ENCODE measurements around the gene SDK1.
"Not testable (repeated sequence)": the region's sequence is repeated elsewhere in the genome, so short reads cannot be mapped to it uniquely, and the experiment has no call there.

Gene SDK1

GRCh38 chr7:3538041-3538440 lies 237.0 kb downstream of the SDK1 start:
- no peak for DNase-seq

GRCh38 chr7:3540456-3541220 lies 239.6 kb downstream of the SDK1 start:
- no peak for DNase-seq

GRCh38 chr7:3544202-3544601 lies 243.2 kb downstream of the SDK1 start:
- no peak for DNase-seq

- no peak for DNase-seq
These were observed 247.8 kb downstream of the SDK1 start for GRCh38 chr7:3548815-3549214.

GRCh38 chr7:3549601-3550000 lies 248.5 kb downstream of the SDK1 start:
- no peak for DNase-seq

GRCh38 chr7:3551536-3551935 lies 250.5 kb downstream of the SDK1 start:
- no peak for DNase-seq

- DNase-seq = no peak
These were observed 251.4 kb downstream of the SDK1 start for GRCh38 chr7:3552499-3552898.

- no peak for DNase-seq
These were observed 257.3 kb downstream of the SDK1 start for GRCh38 chr7:3558400-3558799.

- no peak for DNase-seq
These were observed 258.2 kb downstream of the SDK1 start for GRCh38 chr7:3559278-3559677.

- no peak for DNase-seq
These were observed 259.4 kb downstream of the SDK1 start for GRCh38 chr7:3560495-3560894.

- DNase-seq = no peak
These were observed 260.9 kb downstream of the SDK1 start for GRCh38 chr7:3561932-3562331.

- no peak for DNase-seq
These were observed 263.2 kb downstream of the SDK1 start for GRCh38 chr7:3564231-3564630.

- no peak for DNase-seq
These were observed 267.5 kb downstream of the SDK1 start for GRCh38 chr7:3568516-3568915.

GRCh38 chr7:3569643-3570042 lies 268.6 kb downstream of the SDK1 start:
- DNase-seq = no peak

- no peak for DNase-seq
These were observed 272.1 kb downstream of the SDK1 start for GRCh38 chr7:3573151-3573550.

- no peak for DNase-seq
These were observed 273.3 kb downstream of the SDK1 start for GRCh38 chr7:3574386-3574785.

- no peak for DNase-seq
These were observed 274.9 kb downstream of the SDK1 start for GRCh38 chr7:3575753-3576531.

GRCh38 chr7:3578399-3578798 lies 277.3 kb downstream of the SDK1 start:
- DNase-seq = no peak

- no peak for DNase-seq
These were observed 278.7 kb downstream of the SDK1 start for GRCh38 chr7:3579638-3580219.

- DNase-seq = not testable (repeated sequence)
These were observed 281.1 kb downstream of the SDK1 start for GRCh38 chr7:3582145-3582544.

- DNase-seq = no peak
These were observed 284.8 kb downstream of the SDK1 start for GRCh38 chr7:3585826-3586225.

GRCh38 chr7:3588341-3588740 lies 287.3 kb downstream of the SDK1 start:
- no peak for DNase-seq

GRCh38 chr7:3589752-3590151 lies 288.7 kb downstream of the SDK1 start:
- DNase-seq = no peak

- no peak for DNase-seq
These were observed 290.2 kb downstream of the SDK1 start for GRCh38 chr7:3591219-3591618.

All from cerebellar nuclear complex (tissue), 1 donor.